Neutrophil (primary cell): ENCODE measurements around the gene RPL19.

Source experiments
- H3K27ac ChIP-seq: fragments of 200-600 bp; sonication (generic); 2 replicates; pipeline ENCODE4 v1.5.1; 2016; ENCODE audit warnings: mild to moderate bottlenecking, moderate library complexity
- H3K27me3 ChIP-seq: fragments of 200-600 bp; sonication (generic); 2 replicates; pipeline ENCODE4 v1.6.0; 2016; ENCODE audit warnings: mild to moderate bottlenecking
- H3K36me3 ChIP-seq: fragments of 200-600 bp; sonication (generic); 2 replicates; pipeline ENCODE4 v1.5.1; 2017
- H3K4me1 ChIP-seq, 2 experiments: fragments of 200-600 bp in 1 of 2; sonication (generic) in 1 of 2; 1 replicate in 1 of 2; 2 replicates in 1 of 2; pipeline versions ENCODE4 v1.5.1 to v1.6.1; 2013 to 2016; ENCODE audit warnings: low read depth in 1 of 2, low read length in 1 of 2, mild to moderate bottlenecking in 1 of 2, moderate library complexity in 1 of 2; ENCODE audit not compliant: control insufficient read depth in 1 of 2, insufficient read depth in 1 of 2
- H3K4me3 ChIP-seq, 2 experiments: fragments of 200-600 bp in 1 of 2; sonication (generic) in 1 of 2; 1 replicate in 1 of 2; 2 replicates in 1 of 2; pipeline ENCODE4 v1.5.1; 2013 to 2016; ENCODE audit warnings: low read depth in 1 of 2, low read length in 1 of 2, mild to moderate bottlenecking in 1 of 2, moderate library complexity in 1 of 2
- H3K9me3 ChIP-seq: fragments of 200-600 bp; sonication (generic); 2 replicates; pipeline ENCODE4 v1.5.1; 2016
- TF ChIP-seq, protein P1 (sequence below): fragments of 200-600 bp; sonication (generic); IDR thresholded peaks from 2 replicates; pipeline ENCODE4 v1.5.1; 2016; ENCODE audit warnings: antibody characterized with exemption

Gene RPL19

DNA sequence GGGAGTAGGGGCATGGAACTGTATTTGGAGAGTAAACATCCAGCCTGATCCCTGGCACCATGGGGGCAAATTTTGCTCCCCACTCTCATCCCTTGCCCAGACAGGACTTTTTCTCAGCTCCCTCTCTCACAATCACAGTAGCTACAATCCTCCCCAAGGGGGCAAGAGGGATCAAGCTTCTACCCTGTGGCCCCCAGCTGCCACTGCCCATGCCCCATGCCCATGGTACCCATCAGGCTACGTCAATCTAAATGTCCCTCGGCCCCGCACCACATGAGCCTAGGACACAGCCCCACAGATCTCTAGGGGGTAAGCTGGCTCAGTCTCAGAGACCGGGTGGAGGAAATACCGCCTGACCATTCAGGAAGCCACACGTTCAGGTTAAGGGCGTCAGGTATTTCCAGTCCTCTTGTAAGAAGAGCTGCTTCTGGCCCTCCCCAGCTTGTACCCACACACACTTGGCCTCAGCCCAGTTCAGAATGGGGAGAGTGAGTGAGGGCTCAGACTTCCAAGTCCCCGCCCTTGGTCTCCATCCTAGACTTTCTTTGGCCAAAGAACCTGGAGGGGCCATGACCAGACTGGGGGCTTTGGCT, 4.4 kb upstream of the RPL19 start:
- H3K9me3 ChIP-seq: no peaks in the 10 kb centered on the region
- TF ChIP-seq, protein P1, sequence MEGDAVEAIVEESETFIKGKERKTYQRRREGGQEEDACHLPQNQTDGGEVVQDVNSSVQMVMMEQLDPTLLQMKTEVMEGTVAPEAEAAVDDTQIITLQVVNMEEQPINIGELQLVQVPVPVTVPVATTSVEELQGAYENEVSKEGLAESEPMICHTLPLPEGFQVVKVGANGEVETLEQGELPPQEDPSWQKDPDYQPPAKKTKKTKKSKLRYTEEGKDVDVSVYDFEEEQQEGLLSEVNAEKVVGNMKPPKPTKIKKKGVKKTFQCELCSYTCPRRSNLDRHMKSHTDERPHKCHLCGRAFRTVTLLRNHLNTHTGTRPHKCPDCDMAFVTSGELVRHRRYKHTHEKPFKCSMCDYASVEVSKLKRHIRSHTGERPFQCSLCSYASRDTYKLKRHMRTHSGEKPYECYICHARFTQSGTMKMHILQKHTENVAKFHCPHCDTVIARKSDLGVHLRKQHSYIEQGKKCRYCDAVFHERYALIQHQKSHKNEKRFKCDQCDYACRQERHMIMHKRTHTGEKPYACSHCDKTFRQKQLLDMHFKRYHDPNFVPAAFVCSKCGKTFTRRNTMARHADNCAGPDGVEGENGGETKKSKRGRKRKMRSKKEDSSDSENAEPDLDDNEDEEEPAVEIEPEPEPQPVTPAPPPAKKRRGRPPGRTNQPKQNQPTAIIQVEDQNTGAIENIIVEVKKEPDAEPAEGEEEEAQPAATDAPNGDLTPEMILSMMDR: no peak
- no peak overlapping the region for H3K4me3 ChIP-seq
- no peak overlapping the region for H3K27ac ChIP-seq
- H3K36me3 ChIP-seq: no peaks in the 10 kb centered on the region
- peaks cover 24 to 36% of the 10 kb centered on the region in 2 experiments for H3K4me1 ChIP-seq
- peaks cover 60% of the 10 kb centered on the region for H3K27me3 ChIP-seq

DNA sequence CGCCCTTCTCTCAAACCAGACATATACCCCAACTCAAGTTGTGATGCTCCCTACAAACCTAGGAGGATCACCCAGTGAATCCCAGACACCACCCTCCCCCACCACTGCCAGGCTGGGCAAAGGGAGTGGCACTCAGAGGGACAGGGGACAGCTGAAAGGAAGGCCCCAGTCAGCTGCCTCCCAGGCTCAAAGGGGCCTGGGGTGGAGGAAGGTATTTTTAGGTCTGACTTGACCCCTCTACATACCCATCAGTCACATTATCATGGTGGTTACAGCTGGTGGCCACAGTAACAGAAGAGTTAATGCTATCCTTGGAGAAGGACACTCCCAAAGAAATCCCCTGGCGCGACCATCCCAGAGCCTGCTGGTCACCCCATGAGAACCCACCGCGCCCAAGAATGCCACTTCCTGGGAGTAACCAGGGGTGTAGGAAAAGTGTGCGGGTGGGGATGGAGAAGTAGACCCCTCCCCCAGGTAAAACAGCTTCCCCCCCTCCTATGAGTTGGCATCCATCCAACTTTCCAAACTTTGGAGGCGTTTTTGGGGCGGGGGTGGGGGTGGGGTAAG, 3.8 kb upstream of the RPL19 start:
- peaks cover 60% of the 10 kb centered on the region for H3K27me3 ChIP-seq
- H3K4me1 ChIP-seq: peaks cover 30 to 42% of the 10 kb centered on the region in 2 experiments
- no peak overlapping the region for H3K27ac ChIP-seq
- no peaks in the 10 kb centered on the region for H3K36me3 ChIP-seq
- H3K4me3 ChIP-seq: no peak overlapping the region
- TF ChIP-seq, protein P1: no peak
- H3K9me3 ChIP-seq: no peaks in the 10 kb centered on the region

DNA sequence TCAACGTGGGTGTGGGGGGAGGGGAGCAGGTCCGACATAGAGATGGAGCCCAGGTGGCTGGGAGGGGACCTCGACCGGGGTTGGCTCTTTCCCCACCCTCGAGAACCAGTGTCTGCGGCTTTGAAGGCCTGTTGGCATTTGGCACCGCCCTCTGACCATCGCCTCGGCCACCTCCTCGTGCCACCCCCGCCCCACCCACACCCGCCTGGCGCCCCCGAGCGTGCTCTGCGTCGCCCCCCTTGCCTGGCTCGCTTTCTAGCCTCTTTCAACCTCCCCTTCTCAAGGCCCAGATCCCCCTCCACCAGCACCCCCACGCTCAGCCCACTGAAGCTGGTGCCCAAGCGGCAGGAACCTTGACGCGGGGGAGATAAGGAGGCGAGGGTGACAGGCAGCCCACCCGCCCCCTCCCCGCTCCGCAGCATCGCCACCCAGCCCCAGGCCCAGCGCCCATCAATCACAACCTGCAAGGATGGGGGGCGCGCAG, 3.2 kb upstream of the RPL19 start:
- Histone ChIP-seq H3K4me3 (peak overlapping the region; percentile 46 to 67), H3K27me3 (peaks cover 60% of the 10 kb centered on the region), H3K36me3 (peaks cover 5% of the 10 kb centered on the region), H3K27ac (no peak overlapping the region), H3K9me3 (no peaks in the 10 kb centered on the region), H3K4me1 (peaks cover 31 to 45% of the 10 kb centered on the region in 2 experiments)
- TF ChIP-seq, protein P1: no peak

DNA sequence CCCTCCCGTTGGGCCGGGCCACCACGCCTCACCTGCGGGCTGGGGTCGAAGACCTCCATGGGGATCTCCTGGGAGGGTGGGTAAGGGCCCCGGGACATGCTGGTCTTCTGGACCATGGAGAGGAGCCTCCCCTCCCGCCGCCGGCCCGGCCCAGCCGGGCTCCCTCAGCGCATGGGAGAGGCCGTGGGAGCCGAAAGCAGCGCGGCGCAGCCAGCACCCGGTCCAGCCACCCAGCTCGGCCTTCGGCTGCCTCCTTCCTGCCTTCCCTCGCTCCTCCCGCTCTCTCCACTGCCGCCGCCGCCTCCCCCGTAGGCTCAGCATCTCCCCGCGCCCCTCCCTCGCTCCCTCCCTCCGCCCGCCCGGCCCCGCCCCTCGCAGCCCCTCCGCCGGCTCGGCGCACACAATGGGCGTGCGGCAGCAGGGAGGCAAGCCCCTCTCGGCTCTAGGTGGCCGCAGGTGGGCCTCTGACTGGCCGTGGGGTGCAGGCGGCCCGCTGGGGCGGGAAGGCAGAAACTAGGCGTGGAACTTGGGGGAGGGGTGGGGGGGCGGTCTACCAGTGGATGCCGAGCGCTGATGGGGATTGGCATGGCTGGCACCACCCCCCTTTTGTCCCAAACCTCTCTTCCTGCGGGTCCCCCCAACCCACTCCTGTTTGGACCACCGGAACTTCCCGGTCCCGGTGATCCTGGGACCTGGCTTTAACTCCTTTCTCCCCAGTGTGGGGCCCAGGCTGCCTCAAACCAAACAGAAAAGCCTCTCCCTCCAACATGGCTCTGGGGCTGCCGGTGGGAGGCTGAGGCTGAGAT, 2.5 kb upstream of the RPL19 start, which contains the start of gene CACNB1:
TSS of gene CACNB1 (minus strand) at position 290 of the 806 bp plus-strand sequence. CDS start at position 116, 174 bp downstream.
- H3K27ac ChIP-seq: peak within 1 kb of the TSS; percentile 91
- TF ChIP-seq, protein P1: no peak
- H3K4me3 ChIP-seq: peak within 1 kb of the TSS; percentile 46 to 67
- H3K9me3 ChIP-seq: no peaks in the 10 kb centered on the region
- peaks cover 12% of the 10 kb centered on the region for H3K36me3 ChIP-seq
- H3K27me3 ChIP-seq: peaks cover 59% of the 10 kb centered on the region
- peaks cover 31 to 45% of the 10 kb centered on the region in 2 experiments for H3K4me1 ChIP-seq

DNA sequence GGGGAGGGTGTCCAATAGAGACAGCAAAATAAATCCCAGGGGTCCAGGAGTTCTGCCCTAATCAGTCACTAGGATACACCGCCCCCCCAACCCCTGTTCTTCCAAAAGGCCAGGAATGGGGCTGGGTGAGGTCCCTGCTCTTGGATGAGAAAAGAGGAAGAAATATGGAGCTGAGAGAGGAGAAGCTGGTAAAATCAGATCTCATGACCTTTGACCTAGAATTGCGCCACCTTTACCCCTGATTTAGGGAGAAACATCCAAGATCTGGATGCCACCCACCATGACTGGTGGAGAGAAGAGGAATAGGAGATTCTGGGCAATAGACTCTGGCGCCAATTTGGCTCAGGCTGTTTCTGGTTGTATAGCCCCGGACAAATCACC, 1.9 kb upstream of the RPL19 start:
- no peaks in the 10 kb centered on the region for H3K9me3 ChIP-seq
- H3K27ac ChIP-seq: peak overlapping the region; percentile 91
- H3K36me3 ChIP-seq: peaks cover 18% of the 10 kb centered on the region
- peaks cover 31 to 45% of the 10 kb centered on the region in 2 experiments for H3K4me1 ChIP-seq
- H3K27me3 ChIP-seq: peaks cover 56% of the 10 kb centered on the region
- TF ChIP-seq, protein P1: no peak
- H3K4me3 ChIP-seq: peak overlapping the region in 1 of 2 experiments; percentile 67
